ENCODE measurements around the gene PKNOX2. TPM values are rescaled to one million over a fixed set of nuclear protein-coding genes. Genes with fewer than 3 reads are reported as not detected.

Gene PKNOX2
- total RNA-seq, 4 donors from 2014 or later = 1.2 to 5.7 (median 2.2) TPM

GRCh38 chr11:125358254-125358840, 193.8 kb downstream of the PKNOX2 start:
- whole genome bisulfite sequencing, 2 donors (ENCODE audit: low coverage in 1 of 2) = 76 to 81% methylated on average over 3 to 5 of the region's 6 CpGs
- Histone ChIP-seq H3K36me3 (peaks cover 0 to 6% of the 10 kb centered on the region in 2 donors), H3K4me1 (no peaks in the 10 kb centered on the region), H3K4me3 (no peak overlapping the region), H3K9me3 (no peaks in the 10 kb centered on the region), H3K27me3 (no peaks in the 10 kb centered on the region), H3K27ac (no peak overlapping the region)
- ATAC-seq = no peak
- no peak for TF ChIP-seq POLR2A (IDR thresholded peaks at IDR 0.05)
- TF ChIP-seq CTCF (IDR thresholded peaks at IDR 0.05) = no peak
- no peak for TF ChIP-seq POLR2AphosphoS5 (IDR thresholded peaks at IDR 0.05)
- no peak for TF ChIP-seq EP300 (IDR thresholded peaks at IDR 0.05)

GRCh38 chr11:125359130-125359529, 194.6 kb downstream of the PKNOX2 start:
- WGBS, 2 donors (ENCODE audit: low coverage in 1 of 2) = 90 to 96% methylated on average over 8 to 9 of the region's 9 CpGs
- no peak overlapping the region for H3K27ac ChIP-seq
- ATAC-seq = no peak

GRCh38 chr11:125360066-125360465, 195.5 kb downstream of the PKNOX2 start:
- WGBS, 2 donors (ENCODE audit: low coverage in 1 of 2) = 47 to 83% methylated on average over 2 to 4 of the region's 7 CpGs
- Histone ChIP-seq H3K4me3 (no peak overlapping the region), H3K9me3 (no peaks in the 10 kb centered on the region), H3K27ac (no peak overlapping the region), H3K4me1 (no peaks in the 10 kb centered on the region), H3K36me3 (no peaks in the 10 kb centered on the region), H3K27me3 (no peaks in the 10 kb centered on the region)
- ATAC-seq = no peak
- TF ChIP-seq POLR2A (IDR thresholded peaks at IDR 0.05) (no peak), POLR2AphosphoS5 (IDR thresholded peaks at IDR 0.05) (no peak), CTCF (IDR thresholded peaks at IDR 0.05) (no peak), EP300 (IDR thresholded peaks at IDR 0.05) (no peak)

More at GRCh38 chr11:125359130-125359529, 194.6 kb downstream of the PKNOX2 start:
- TF ChIP-seq POLR2A (IDR thresholded peaks at IDR 0.05) = no peak
- no peak for TF ChIP-seq CTCF (IDR thresholded peaks at IDR 0.05)
- no peak for TF ChIP-seq EP300 (IDR thresholded peaks at IDR 0.05)
- TF ChIP-seq POLR2AphosphoS5 (IDR thresholded peaks at IDR 0.05) = no peak
- H3K4me1 ChIP-seq = no peaks in the 10 kb centered on the region
- H3K9me3 ChIP-seq = no peaks in the 10 kb centered on the region
- no peak overlapping the region for H3K4me3 ChIP-seq
- H3K36me3 ChIP-seq = no peaks in the 10 kb centered on the region
- H3K27me3 ChIP-seq = no peaks in the 10 kb centered on the region

GRCh38 chr11:125364121-125364826, 199.7 kb downstream of the PKNOX2 start:
- H3K27me3 ChIP-seq = no peaks in the 10 kb centered on the region
- TF ChIP-seq CTCF (IDR thresholded peaks at IDR 0.05) (no peak), EP300 (IDR thresholded peaks at IDR 0.05) (no peak), POLR2A (IDR thresholded peaks at IDR 0.05) (no peak), POLR2AphosphoS5 (IDR thresholded peaks at IDR 0.05) (no peak)
- no peak overlapping the region for H3K4me3 ChIP-seq
- no peaks in the 10 kb centered on the region for H3K4me1 ChIP-seq
- WGBS, 2 donors (ENCODE audit: low coverage in 1 of 2) = 39 to 67% methylated on average over 2 to 10 of the region's 11 CpGs
- H3K9me3 ChIP-seq = no peaks in the 10 kb centered on the region
- ATAC-seq = no peak
- no peak overlapping the region for H3K27ac ChIP-seq
- peaks cover 0 to 15% of the 10 kb centered on the region in 2 donors for H3K36me3 ChIP-seq

Data from gastroesophageal sphincter (tissue), 4 donors.